IPS-NIHi7 (cell line): Measurements from ENCODE around the gene BTG2.

Experiments
- DNase-seq: peaks from one replicate; pipeline ENCODE4 v3.0.0; 2012; ENCODE audit warnings: mixed read lengths; ENCODE audit errors: extremely low spot score

BTG2 gene

GRCh38 chr1:203276408-203276807 lies 28.9 kb upstream of the BTG2 start:
- no peak for DNase-seq

GRCh38 chr1:203276916-203277545 lies 28.3 kb upstream of the BTG2 start:
- no peak for DNase-seq

GRCh38 chr1:203278082-203278884 lies 27.0 kb upstream of the BTG2 start:
- peak; percentile 57 for DNase-seq

- no peak for DNase-seq
Observed at GRCh38 chr1:203278885-203279406, 26.4 kb upstream of the BTG2 start.

GRCh38 chr1:203280061-203280460 lies 25.3 kb upstream of the BTG2 start:
- DNase-seq, result no peak

GRCh38 chr1:203281033-203281432 lies 24.3 kb upstream of the BTG2 start:
- no peak for DNase-seq

GRCh38 chr1:203281851-203282661 lies 23.3 kb upstream of the BTG2 start:
- no peak for DNase-seq

- DNase-seq, result no peak
Observed at GRCh38 chr1:203282720-203283542, 22.4 kb upstream of the BTG2 start.

- DNase-seq, result no peak
Observed at GRCh38 chr1:203283597-203283996, 21.7 kb upstream of the BTG2 start.

- no peak for DNase-seq
Observed at GRCh38 chr1:203284411-203285123, 20.8 kb upstream of the BTG2 start.

- DNase-seq, result no peak
Observed at GRCh38 chr1:203286161-203286984, 18.9 kb upstream of the BTG2 start.

- peak; percentile 29 for DNase-seq
Observed at GRCh38 chr1:203287109-203287893, 18.0 kb upstream of the BTG2 start.

GRCh38 chr1:203287898-203288297 lies 17.4 kb upstream of the BTG2 start:
- DNase-seq, result no peak

GRCh38 chr1:203288400-203288799 lies 16.9 kb upstream of the BTG2 start:
- DNase-seq, result no peak

GRCh38 chr1:203289281-203289981 lies 15.9 kb upstream of the BTG2 start:
- DNase-seq, result no peak

GRCh38 chr1:203289982-203290260 lies 15.4 kb upstream of the BTG2 start:
- no peak for DNase-seq

- DNase-seq, result peak; percentile 92
Observed at GRCh38 chr1:203290261-203291089, 14.8 kb upstream of the BTG2 start.
